ENCODE measurements around the gene CHD9.
"Not testable (repeated sequence)": the region's sequence is repeated elsewhere in the genome, so short reads cannot be mapped to it uniquely, and the experiment has no call there.

CHD9 gene

DNA sequence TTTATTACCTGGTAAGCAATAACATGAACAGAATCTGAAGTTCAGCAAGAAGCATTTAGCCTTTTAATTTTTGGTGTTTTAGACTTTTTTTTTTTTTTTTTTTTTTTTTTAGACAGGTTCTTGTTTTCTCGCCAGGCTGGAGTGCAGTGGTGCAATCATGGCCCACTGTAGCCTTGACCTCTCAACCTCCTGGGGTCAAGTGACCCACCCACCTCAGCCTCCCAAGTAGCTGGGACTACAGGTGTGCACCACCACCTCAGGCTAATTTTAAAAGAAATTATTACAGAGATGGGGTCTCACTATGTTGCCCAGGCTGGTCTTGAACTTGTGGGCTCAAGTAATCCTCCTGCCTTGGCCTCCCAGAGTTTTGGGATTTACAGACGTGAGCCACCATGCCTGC lies 206.5 kb downstream of the CHD9 start:
- Histone ChIP-seq H3K4me1 (ENCODE audit: insufficient read depth, low read length, severe bottlenecking) (no peaks in the 10 kb centered on the region), H3K4me2 (ENCODE audit: low read length) (no peak overlapping the region), H3K79me2 (ENCODE audit: insufficient read depth, low read length) (no peaks in the 10 kb centered on the region), H3K4me3 (ENCODE audit: low read depth, low read length, poor library complexity, severe bottlenecking) (no peak overlapping the region), H4K20me1 (ENCODE audit: insufficient read depth, low read length) (no peaks in the 10 kb centered on the region), H3K36me3 (ENCODE audit: insufficient read depth, low read length) (peaks cover 59% of the 10 kb centered on the region), H2AFZ (ENCODE audit: low read length) (no peak overlapping the region), H3K27ac (ENCODE audit: low read depth, low read length, poor library complexity, severe bottlenecking) (no peak overlapping the region), H3K9me2 (ENCODE audit: low read depth, low read length) (no peaks in the 10 kb centered on the region), H3F3A (ENCODE audit: insufficient read depth, low read length) (no peaks in the 10 kb centered on the region), H3K9me3 (ENCODE audit: low read length) (no peaks in the 10 kb centered on the region), H3K9ac (ENCODE audit: low read length) (no peak overlapping the region), H3K27me3 (ENCODE audit: insufficient read depth, low read length) (no peaks in the 10 kb centered on the region)
- TF ChIP-seq CTCF (IDR thresholded peaks at IDR 0.05; ENCODE audit: low read length) (no peak), EZH2 (IDR thresholded peaks at IDR 0.05; ENCODE audit: borderline replicate concordance, low read length) (no peak)

- TF ChIP-seq CTCF (IDR thresholded peaks at IDR 0.05; ENCODE audit: low read length) (no peak), EZH2 (IDR thresholded peaks at IDR 0.05; ENCODE audit: borderline replicate concordance, low read length) (no peak)
Measured at GRCh38 chr16:53262645-53263044, 207.9 kb downstream of the CHD9 start.

GRCh38 chr16:53266156-53266555 lies 211.4 kb downstream of the CHD9 start:
- Histone ChIP-seq H2AFZ (ENCODE audit: low read length) (no peak overlapping the region), H3K27ac (ENCODE audit: low read depth, low read length, poor library complexity, severe bottlenecking) (no peak overlapping the region), H3K27me3 (ENCODE audit: insufficient read depth, low read length) (no peaks in the 10 kb centered on the region), H3K9me3 (ENCODE audit: low read length) (no peaks in the 10 kb centered on the region), H4K20me1 (ENCODE audit: insufficient read depth, low read length) (no peaks in the 10 kb centered on the region), H3F3A (ENCODE audit: insufficient read depth, low read length) (no peaks in the 10 kb centered on the region), H3K4me3 (ENCODE audit: low read depth, low read length, poor library complexity, severe bottlenecking) (no peak overlapping the region), H3K79me2 (ENCODE audit: insufficient read depth, low read length) (no peaks in the 10 kb centered on the region), H3K36me3 (ENCODE audit: insufficient read depth, low read length) (peaks cover 61% of the 10 kb centered on the region), H3K4me2 (ENCODE audit: low read length) (no peak overlapping the region), H3K9ac (ENCODE audit: low read length) (no peak overlapping the region), H3K4me1 (ENCODE audit: insufficient read depth, low read length, severe bottlenecking) (no peaks in the 10 kb centered on the region), H3K9me2 (ENCODE audit: low read depth, low read length) (no peaks in the 10 kb centered on the region)
- TF ChIP-seq CTCF (IDR thresholded peaks at IDR 0.05; ENCODE audit: low read length) (no peak), EZH2 (IDR thresholded peaks at IDR 0.05; ENCODE audit: borderline replicate concordance, low read length) (no peak)

More at GRCh38 chr16:53262645-53263044, 207.9 kb downstream of the CHD9 start:
- H3F3A ChIP-seq (ENCODE audit: insufficient read depth, low read length), result no peaks in the 10 kb centered on the region
- peaks cover 59% of the 10 kb centered on the region for H3K36me3 ChIP-seq (ENCODE audit: insufficient read depth, low read length)
- H3K9me2 ChIP-seq (ENCODE audit: low read depth, low read length), result no peaks in the 10 kb centered on the region
- no peaks in the 10 kb centered on the region for H3K79me2 ChIP-seq (ENCODE audit: insufficient read depth, low read length)
- no peak overlapping the region for H3K4me2 ChIP-seq (ENCODE audit: low read length)
- H3K9ac ChIP-seq (ENCODE audit: low read length), result no peak overlapping the region
- no peak overlapping the region for H3K27ac ChIP-seq (ENCODE audit: low read depth, low read length, poor library complexity, severe bottlenecking)
- H2AFZ ChIP-seq (ENCODE audit: low read length), result no peak overlapping the region
- H3K4me3 ChIP-seq (ENCODE audit: low read depth, low read length, poor library complexity, severe bottlenecking), result no peak overlapping the region
- H3K4me1 ChIP-seq (ENCODE audit: insufficient read depth, low read length, severe bottlenecking), result no peaks in the 10 kb centered on the region
- no peaks in the 10 kb centered on the region for H4K20me1 ChIP-seq (ENCODE audit: insufficient read depth, low read length)
- no peaks in the 10 kb centered on the region for H3K9me3 ChIP-seq (ENCODE audit: low read length)
- H3K27me3 ChIP-seq (ENCODE audit: insufficient read depth, low read length), result no peaks in the 10 kb centered on the region

GRCh38 chr16:53278498-53278897 lies 223.7 kb downstream of the CHD9 start:
- H3K79me2 ChIP-seq (ENCODE audit: insufficient read depth, low read length); H2AFZ ChIP-seq (ENCODE audit: low read length); H3K4me3 ChIP-seq (ENCODE audit: low read depth, low read length, poor library complexity, severe bottlenecking); H3K4me1 ChIP-seq (ENCODE audit: insufficient read depth, low read length, severe bottlenecking); H3F3A ChIP-seq (ENCODE audit: insufficient read depth, low read length); H3K4me2 ChIP-seq (ENCODE audit: low read length); H3K9ac ChIP-seq (ENCODE audit: low read length); H4K20me1 ChIP-seq (ENCODE audit: insufficient read depth, low read length); H3K9me2 ChIP-seq (ENCODE audit: low read depth, low read length); H3K27me3 ChIP-seq (ENCODE audit: insufficient read depth, low read length); H3K27ac ChIP-seq (ENCODE audit: low read depth, low read length, poor library complexity, severe bottlenecking); H3K9me3 ChIP-seq (ENCODE audit: low read length): not testable (repeated sequence)
- H3K36me3 ChIP-seq (ENCODE audit: insufficient read depth, low read length), result peaks cover 53% of the 10 kb centered on the region

All from OCI-LY1 (cell line).